ENCODE results near the gene VWDE.

GRCh38 chr7:12425311-12425710 lies 21.6 kb upstream of the VWDE start:
- TF ChIP-seq, protein P1, sequence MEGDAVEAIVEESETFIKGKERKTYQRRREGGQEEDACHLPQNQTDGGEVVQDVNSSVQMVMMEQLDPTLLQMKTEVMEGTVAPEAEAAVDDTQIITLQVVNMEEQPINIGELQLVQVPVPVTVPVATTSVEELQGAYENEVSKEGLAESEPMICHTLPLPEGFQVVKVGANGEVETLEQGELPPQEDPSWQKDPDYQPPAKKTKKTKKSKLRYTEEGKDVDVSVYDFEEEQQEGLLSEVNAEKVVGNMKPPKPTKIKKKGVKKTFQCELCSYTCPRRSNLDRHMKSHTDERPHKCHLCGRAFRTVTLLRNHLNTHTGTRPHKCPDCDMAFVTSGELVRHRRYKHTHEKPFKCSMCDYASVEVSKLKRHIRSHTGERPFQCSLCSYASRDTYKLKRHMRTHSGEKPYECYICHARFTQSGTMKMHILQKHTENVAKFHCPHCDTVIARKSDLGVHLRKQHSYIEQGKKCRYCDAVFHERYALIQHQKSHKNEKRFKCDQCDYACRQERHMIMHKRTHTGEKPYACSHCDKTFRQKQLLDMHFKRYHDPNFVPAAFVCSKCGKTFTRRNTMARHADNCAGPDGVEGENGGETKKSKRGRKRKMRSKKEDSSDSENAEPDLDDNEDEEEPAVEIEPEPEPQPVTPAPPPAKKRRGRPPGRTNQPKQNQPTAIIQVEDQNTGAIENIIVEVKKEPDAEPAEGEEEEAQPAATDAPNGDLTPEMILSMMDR (IDR thresholded peaks at IDR 0.05) = no peak
- TF ChIP-seq POLR2AphosphoS5 (IDR thresholded peaks at IDR 0.05) (no peak), POLR2A (IDR thresholded peaks at IDR 0.05) (no peak)

All from gastroesophageal sphincter (tissue), 3 donors.